HepG2 (cell line): ENCODE data around the gene NAP1L4. TPM values are rescaled to one million over a fixed set of nuclear protein-coding genes. Genes with fewer than 3 reads are reported as not detected.
A peak's percentile ranks its signal among the peaks of the same experiment; 100 is the strongest.

Source experiments
- ATAC-seq: fragments of 200-7000 bp; cut with Tn5 transposase; 3 replicates; pipeline ENCODE4 v1.9.1; 2020; ENCODE audit warnings: mild to moderate bottlenecking, moderate library complexity
- BruUV-seq: library from RNA; stranded (reverse); fragments of 400-500 nt; replicated peaks from 2 replicates; lab custom pipeline; 2021; lab: Mats Ljungman, UMichigan
- CTCF ChIA-PET: fragments of 300-600 bp; formaldehyde crosslinking; extraction: SDS; loops from one replicate; lab custom pipeline; 2021; ENCODE audit warnings: low total read pairs, inconsistent platforms, low intra/inter-chr PET ratio; lab: Yijun Ruan, JAX
- POLR2A ChIA-PET: fragments of 350-600 bp; sonication (Branson Sonifier 250); formaldehyde crosslinking; loops from one replicate; lab custom pipeline; 2020; ENCODE audit warnings: antibody characterized with exemption, inconsistent platforms; lab: Yijun Ruan, JAX
- DNase-seq: peaks from one replicate; pipeline ENCODE4 v3.0.0-alpha.2; 2015; ENCODE audit warnings: low spot score
- FAIRE-seq: peaks from 3 replicates; lab custom pipeline; 2011; peaks lifted over from hg19 to GRCh38; lab: Jason Lieb, UNC
- H2AFZ ChIP-seq: one replicate; pipeline ENCODE4 v1.6.1; 2011; ENCODE audit warnings: low read length, inconsistent platforms
- H3K27ac ChIP-seq: fragments of 300-600 bp; 3 replicates; pipeline ENCODE4 v1.8.0; 2011; ENCODE audit warnings: mixed run types, mild to moderate bottlenecking, mixed read lengths, low read length, inconsistent platforms; ENCODE audit not compliant: insufficient read depth; ENCODE audit errors: extremely low read length
- H3K27me3 ChIP-seq, 2 experiments: fragments of 200-600 bp in 1 of 2; 2 replicates in 1 of 2; 3 replicates in 1 of 2; pipeline versions ENCODE4 v1.6.0 to v1.8.0; 2011; ENCODE audit warnings: low read length in 2 of 2, mild to moderate bottlenecking in 2 of 2, moderate library complexity in 2 of 2, inconsistent platforms in 1 of 2; ENCODE audit not compliant: insufficient read depth in 2 of 2, control insufficient read depth in 1 of 2
- H3K36me3 ChIP-seq, 2 experiments: fragments of 200-600 bp in 1 of 2; replicated peaks in 1 of 2; 2 replicates in 1 of 2; 3 replicates in 1 of 2; pipeline versions ENCODE4 v1.5.1 to v1.8.0; 2011; ENCODE audit warnings: low read length in 2 of 2, inconsistent platforms in 1 of 2; ENCODE audit not compliant: insufficient read depth in 2 of 2, control insufficient read depth in 1 of 2
- H3K4me1 ChIP-seq: 2 replicates; pipeline ENCODE4 v1.5.1; 2012; ENCODE audit warnings: low read length, inconsistent platforms; ENCODE audit not compliant: insufficient read depth
- H3K4me2 ChIP-seq: 2 replicates; pipeline ENCODE4 v1.6.0; 2011; ENCODE audit warnings: low read depth, low read length, inconsistent platforms
- H3K4me3 ChIP-seq, 3 experiments: fragments of 200-600 bp in 1 of 3; sonication (generic), shearing (Covaris generic) in 1 of 3; replicated peaks in 1 of 3; 2 replicates each; pipeline ENCODE4 v1.5.1; 2011 to 2016; ENCODE audit warnings: low read length in 3 of 3, inconsistent platforms in 2 of 3, low read depth in 2 of 3, mild to moderate bottlenecking in 2 of 3, control low read depth in 1 of 3, mixed read lengths in 1 of 3; ENCODE audit not compliant: insufficient read depth in 1 of 3
- H3K79me2 ChIP-seq: one replicate; pipeline ENCODE4 v1.6.1; 2011; ENCODE audit warnings: low read length, inconsistent platforms; ENCODE audit not compliant: insufficient read depth
- H3K9ac ChIP-seq: 2 replicates; pipeline ENCODE4 v1.6.0; 2011; ENCODE audit warnings: mild to moderate bottlenecking, low read depth, low read length, inconsistent platforms; ENCODE audit not compliant: insufficient read depth
- H3K9me3 ChIP-seq: 2 replicates; pipeline ENCODE4 v1.5.1; 2012; ENCODE audit warnings: mild to moderate bottlenecking, low read length
- H4K20me1 ChIP-seq: 2 replicates; pipeline ENCODE4 v1.6.0; 2011; ENCODE audit warnings: inconsistent platforms, mild to moderate bottlenecking, low read length, moderate library complexity; ENCODE audit not compliant: insufficient read depth
- AGO2 ChIP-seq: fragments of 200-400 bp; formaldehyde crosslinking; optimal IDR thresholded peaks from 2 replicates; pipeline ENCODE3; 2017; ENCODE audit warnings: mild to moderate bottlenecking, low read depth, low read length, moderate library complexity
- ARNT ChIP-seq: fragments of 450-650 bp; IDR thresholded peaks from 2 replicates; pipeline ENCODE4 v1.6.1; 2017
- BCLAF1 ChIP-seq: fragments of 450-650 bp; IDR thresholded peaks from 2 replicates; pipeline ENCODE4 v1.6.1; 2017; ENCODE audit warnings: mild to moderate bottlenecking
- CENPBD1 ChIP-seq: sonication (generic); formaldehyde crosslinking; IDR thresholded peaks from 2 replicates; pipeline ENCODE4 v1.8.0; 2022; ENCODE audit warnings: missing genetic modification reagents, low read depth, mild to moderate bottlenecking, borderline replicate concordance
- EED ChIP-seq: sonication (generic); formaldehyde crosslinking; IDR thresholded peaks from 2 replicates; pipeline ENCODE4 v1.5.0; 2020; ENCODE audit warnings: mild to moderate bottlenecking, missing genetic modification reagents
- GABPB1 ChIP-seq: IDR thresholded peaks from 2 replicates; pipeline ENCODE4 v1.6.1; 2016; ENCODE audit warnings: mild to moderate bottlenecking, missing genetic modification reagents, moderate library complexity, missing compliant biosample characterization
- NFE2 ChIP-seq: sonication (generic); formaldehyde crosslinking; IDR thresholded peaks from 2 replicates; pipeline ENCODE4 v1.4.0; 2020; ENCODE audit warnings: missing genetic modification reagents
- NFE2L1 ChIP-seq: sonication (generic); formaldehyde crosslinking; IDR thresholded peaks from 2 replicates; pipeline ENCODE4 v1.4.0; 2020; ENCODE audit warnings: missing genetic modification reagents, mild to moderate bottlenecking, borderline replicate concordance
- POLR2A ChIP-seq, 2 experiments: IDR thresholded peaks; 2 replicates each; pipeline ENCODE4 v1.6.1; 2011; ENCODE audit warnings: low read depth in 2 of 2, low read length in 2 of 2, mild to moderate bottlenecking in 1 of 2, moderate library complexity in 1 of 2; ENCODE audit not compliant: insufficient read depth in 1 of 2
- POLR2G ChIP-seq: fragments of 200-400 bp; formaldehyde crosslinking; IDR thresholded peaks from 2 replicates; pipeline ENCODE4 v1.6.1; 2018; ENCODE audit warnings: mild to moderate bottlenecking, low read depth, low read length, moderate library complexity
- PPARG ChIP-seq: conservative IDR thresholded peaks from 2 replicates; pipeline ENCODE4 v1.6.1; 2016; ENCODE audit warnings: missing biosample characterization, missing genetic modification reagents
- TFAP4 ChIP-seq: sonication (generic); IDR thresholded peaks from 2 replicates; pipeline ENCODE4 v1.6.1; 2016; ENCODE audit warnings: low read depth, borderline replicate concordance
- TRAFD1 ChIP-seq: sonication (generic); formaldehyde crosslinking; IDR thresholded peaks from 2 replicates; pipeline ENCODE4 v1.5.1; 2020; ENCODE audit warnings: missing genetic modification reagents, mild to moderate bottlenecking, borderline replicate concordance
- YEATS4 ChIP-seq: sonication (generic); formaldehyde crosslinking; IDR thresholded peaks from 2 replicates; pipeline ENCODE4 v1.4.0; 2020; ENCODE audit warnings: missing genetic modification reagents, borderline replicate concordance
- ZNF24 ChIP-seq: fragments of 450-650 bp; IDR thresholded peaks from 2 replicates; pipeline ENCODE4 v1.6.1; 2017; ENCODE audit warnings: antibody characterized with exemption, mild to moderate bottlenecking
- ZNF615 ChIP-seq: sonication (generic); formaldehyde crosslinking; IDR thresholded peaks from 2 replicates; pipeline ENCODE4 v1.5.0; 2020; ENCODE audit warnings: mild to moderate bottlenecking, missing genetic modification reagents, borderline replicate concordance
- ZNF674 ChIP-seq: sonication (generic); formaldehyde crosslinking; IDR thresholded peaks from 2 replicates; pipeline ENCODE4 v1.5.0; 2020; ENCODE audit warnings: low read depth, mild to moderate bottlenecking, missing genetic modification reagents
- WGBS: methylation state at CpG from one replicate; pipeline ENCODE4 v1.1.6; 2017; ENCODE audit warnings: low lambda C conversion rate; 5-methylcytosine and 5-hydroxymethylcytosine counted together
- in situ Hi-C: cut with HindIII; loops from 2 replicates; pipeline ENCODE4 v1.10.0; 2017; ENCODE audit warnings: low pct_unique_long_range_greater_than_20kb; ENCODE audit not compliant: extremely low pct_ligation_motif_present
- intact Hi-C: fragments of 100-400 bp; cut with micrococcal nuclease; formaldehyde crosslinking; loops from one replicate; pipeline ENCODE4 v1.10.0; 2022; ENCODE audit not compliant: unreplicated experiment
- polyA plus RNA-seq, 8 experiments: library from polyadenylated mRNA; depleted of rRNA in 3 of 8; stranded (reverse) in 7 of 8; unstranded in 1 of 8; fragments of >200 nt; fragmentation: Illumina TruSeq in 4 of 8; extraction: Trizol in 4 of 8; gene quantifications; 2 replicates each; pipeline versions ENCODE4 v1.2.1 to v1.2.3, GENCODE V29; 2011 to 2016; ENCODE audit warnings: low read depth in 4 of 8, missing spikeins in 1 of 8, mixed read lengths in 1 of 8; ENCODE audit not compliant: insufficient read depth in 1 of 8
- total RNA-seq, 5 experiments: library from RNA; depleted of rRNA; stranded (reverse); fragments of >200 nt; fragmentation: Illumina TruSeq; extraction: Trizol; gene quantifications; 2 replicates each; pipeline ENCODE4 v1.2.3, GENCODE V29; 2016; ENCODE audit warnings: low read depth in 1 of 5

The NAP1L4 gene
- total and polyA plus RNA-seq, 2 of the 13 experiments (the other 11 are each of a cell fraction or from before 2014, with no cell fraction given), result 64.0 to 186 TPM

GRCh38 chr11:2942872-2943710 lies 49.0 kb downstream of the NAP1L4 start (continued):
- TF ChIP-seq BCLAF1, result no peak
- no peak for TF ChIP-seq GABPB1 (CRISPR knock-in tag)
- TF ChIP-seq YEATS4 (CRISPR knock-in tag), result no peak
- TF ChIP-seq CENPBD1 (CRISPR knock-in tag), result no peak

- no peak overlapping the region for H2AFZ ChIP-seq
- BruUV-seq, result no TSS peak
- H3K9ac ChIP-seq, result no peak overlapping the region
- H3K27me3 ChIP-seq, result no peaks in the 10 kb centered on the region
- H3K36me3 ChIP-seq, result peaks cover 2 to 41% of the 10 kb centered on the region in 2 experiments; a peak in 4 of 5 replicates
- intact Hi-C loops, result no loop called here
- peaks cover 14% of the 10 kb centered on the region for H3K4me1 ChIP-seq
- no peaks in the 10 kb centered on the region for H3K79me2 ChIP-seq
- DNase-seq, result no peak
- H4K20me1 ChIP-seq, result peaks cover 22% of the 10 kb centered on the region
- POLR2A ChIA-PET, result no interaction called here
- H3K4me2 ChIP-seq, result no peak overlapping the region
- WGBS, result 96% methylated on average over 9 of the region's 13 CpGs
- no peak for FAIRE-seq
- no peak overlapping the region for H3K4me3 ChIP-seq
- H3K27ac ChIP-seq, result no peak overlapping the region
- in situ Hi-C loops, result no loop called here
- CTCF ChIA-PET, result no interaction called here
- no peak for ATAC-seq
- H3K9me3 ChIP-seq, result peaks cover 14% of the 10 kb centered on the region; the same call in 1 of the 2 replicates
- TF ChIP-seq AGO2 (peak; percentile 33), POLR2G (peak; percentile 13; the same call in 1 of the 2 replicates), ZNF615 (CRISPR knock-in tag) (no peak), ARNT (no peak), POLR2A (IDR thresholded peaks at IDR 0.05; ENCODE audit: insufficient read depth in 1 of 2, low read depth in 2 of 2, low read length in 2 of 2) (0 out of 4 replicates have a peak, but pooled peaks of 1 of the 2 experiments have one; percentile 9), TFAP4 (no peak), ZNF24 (no peak), NFE2 (CRISPR knock-in tag) (no peak), PPARG (no peak), TRAFD1 (CRISPR knock-in tag) (no peak), NFE2L1 (no peak), EED (CRISPR knock-in tag) (no peak), ZNF674 (no peak)
Observed at GRCh38 chr11:2942447-2942846, 49.7 kb downstream of the NAP1L4 start.
